Measurements from ENCODE around the gene B2M.

GRCh38 chr15:44695294-44695693 lies 16.0 kb upstream of the B2M start:
- TF ChIP-seq POLR2A (IDR thresholded peaks at IDR 0.05), result no peak
- TF ChIP-seq, protein P1, sequence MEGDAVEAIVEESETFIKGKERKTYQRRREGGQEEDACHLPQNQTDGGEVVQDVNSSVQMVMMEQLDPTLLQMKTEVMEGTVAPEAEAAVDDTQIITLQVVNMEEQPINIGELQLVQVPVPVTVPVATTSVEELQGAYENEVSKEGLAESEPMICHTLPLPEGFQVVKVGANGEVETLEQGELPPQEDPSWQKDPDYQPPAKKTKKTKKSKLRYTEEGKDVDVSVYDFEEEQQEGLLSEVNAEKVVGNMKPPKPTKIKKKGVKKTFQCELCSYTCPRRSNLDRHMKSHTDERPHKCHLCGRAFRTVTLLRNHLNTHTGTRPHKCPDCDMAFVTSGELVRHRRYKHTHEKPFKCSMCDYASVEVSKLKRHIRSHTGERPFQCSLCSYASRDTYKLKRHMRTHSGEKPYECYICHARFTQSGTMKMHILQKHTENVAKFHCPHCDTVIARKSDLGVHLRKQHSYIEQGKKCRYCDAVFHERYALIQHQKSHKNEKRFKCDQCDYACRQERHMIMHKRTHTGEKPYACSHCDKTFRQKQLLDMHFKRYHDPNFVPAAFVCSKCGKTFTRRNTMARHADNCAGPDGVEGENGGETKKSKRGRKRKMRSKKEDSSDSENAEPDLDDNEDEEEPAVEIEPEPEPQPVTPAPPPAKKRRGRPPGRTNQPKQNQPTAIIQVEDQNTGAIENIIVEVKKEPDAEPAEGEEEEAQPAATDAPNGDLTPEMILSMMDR (IDR thresholded peaks at IDR 0.05), result no peak

Measured in adrenal gland (tissue), 5 donors.